Prostate gland (tissue), 2 donors: ENCODE results near the gene SAMMSON.

Experiments
- POLR2A ChIP-seq: fragments of 450-650 bp; IDR thresholded peaks from one replicate; pipeline ENCODE4 v1.6.1; 2016; ENCODE audit warnings: antibody characterized with exemption, mild to moderate bottlenecking
- POLR2AphosphoS5 ChIP-seq: sonication (generic); formaldehyde crosslinking; IDR thresholded peaks from one replicate; pipeline ENCODE4 v1.6.1; 2017; ENCODE audit warnings: antibody characterized with exemption
- TF ChIP-seq, protein P1 (sequence below), 4 experiments: fragments of 200-600 bp in 2 of 4; fragments of 450-650 bp in 2 of 4; sonication (generic) in 2 of 4; IDR thresholded peaks; 1 replicate in 3 of 4; 2 replicates in 1 of 4; pipeline ENCODE4 v1.5.1; 2016 to 2019; ENCODE audit warnings: antibody characterized with exemption in 4 of 4, mild to moderate bottlenecking in 2 of 4, moderate library complexity in 2 of 4

DNA sequence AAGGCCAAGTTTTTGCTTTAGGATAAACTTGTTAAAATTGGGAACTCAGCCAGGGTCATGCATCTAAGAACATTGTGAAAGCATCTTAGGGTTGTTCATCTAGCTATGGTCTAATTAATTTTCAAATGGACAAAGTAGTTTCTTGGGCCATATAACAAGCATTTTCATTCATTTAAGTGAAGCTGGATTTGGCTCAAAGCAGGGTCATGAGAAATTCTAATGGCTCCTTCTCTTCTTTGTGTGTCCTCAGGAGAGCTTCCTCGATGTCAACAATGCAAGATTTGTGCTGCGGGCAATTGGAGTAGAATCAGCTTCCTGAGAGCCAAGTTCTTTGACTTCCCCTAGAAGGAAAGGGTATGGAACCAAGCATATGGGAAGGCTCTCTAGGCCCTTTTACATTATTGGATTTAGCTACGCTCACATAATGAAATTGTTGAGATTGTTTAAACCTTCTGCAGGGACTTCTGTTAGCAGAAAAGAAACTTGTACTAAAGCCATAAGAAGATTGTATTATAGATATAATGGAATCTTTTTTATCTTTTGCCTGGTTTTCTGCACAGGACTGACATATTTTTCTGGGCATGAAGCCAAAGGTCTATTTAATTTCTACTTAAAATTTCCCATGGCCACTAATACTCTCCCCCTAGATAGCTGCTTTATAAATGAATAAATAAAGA, 1.8 kb upstream of the SAMMSON start:
- TF ChIP-seq, protein P1, sequence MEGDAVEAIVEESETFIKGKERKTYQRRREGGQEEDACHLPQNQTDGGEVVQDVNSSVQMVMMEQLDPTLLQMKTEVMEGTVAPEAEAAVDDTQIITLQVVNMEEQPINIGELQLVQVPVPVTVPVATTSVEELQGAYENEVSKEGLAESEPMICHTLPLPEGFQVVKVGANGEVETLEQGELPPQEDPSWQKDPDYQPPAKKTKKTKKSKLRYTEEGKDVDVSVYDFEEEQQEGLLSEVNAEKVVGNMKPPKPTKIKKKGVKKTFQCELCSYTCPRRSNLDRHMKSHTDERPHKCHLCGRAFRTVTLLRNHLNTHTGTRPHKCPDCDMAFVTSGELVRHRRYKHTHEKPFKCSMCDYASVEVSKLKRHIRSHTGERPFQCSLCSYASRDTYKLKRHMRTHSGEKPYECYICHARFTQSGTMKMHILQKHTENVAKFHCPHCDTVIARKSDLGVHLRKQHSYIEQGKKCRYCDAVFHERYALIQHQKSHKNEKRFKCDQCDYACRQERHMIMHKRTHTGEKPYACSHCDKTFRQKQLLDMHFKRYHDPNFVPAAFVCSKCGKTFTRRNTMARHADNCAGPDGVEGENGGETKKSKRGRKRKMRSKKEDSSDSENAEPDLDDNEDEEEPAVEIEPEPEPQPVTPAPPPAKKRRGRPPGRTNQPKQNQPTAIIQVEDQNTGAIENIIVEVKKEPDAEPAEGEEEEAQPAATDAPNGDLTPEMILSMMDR (IDR thresholded peaks at IDR 0.05) = no peak
- TF ChIP-seq POLR2A (no peak), POLR2AphosphoS5 (no peak)
